ENCODE data around the gene RNF157. TPM values are rescaled to one million over a fixed set of nuclear protein-coding genes. Genes with fewer than 3 reads are reported as not detected.

Gene RNF157
- total RNA-seq, 1 experiment from 2014 or later: 0.86 TPM

GRCh38 chr17:76104896-76105231 lies 135.4 kb downstream of the RNF157 start:
- CTCF ChIA-PET: interaction anchor here (1.2 to 3.1 kb wide), 3 partner anchors 91 to 175 kb away, joined by 3 to 17 read pairs (median 5); no protein-coding TSS in a partner anchor
- H3K4me1 ChIP-seq (ENCODE audit: control insufficient read depth in 1 of 2, insufficient read depth in 2 of 2, low read length in 2 of 2): peaks cover 12 to 26% of the 10 kb centered on the region in 2 experiments
- peaks cover 26% of the 10 kb centered on the region for H3K79me2 ChIP-seq (ENCODE audit: insufficient read depth, low read length)
- H3K9me3 ChIP-seq (ENCODE audit: control insufficient read depth in 1 of 2, insufficient read depth in 1 of 2, low read depth in 1 of 2, low read length in 2 of 2): no peaks in the 10 kb centered on the region
- POLR2A ChIA-PET: interaction anchor here (1.3 to 2.6 kb wide), 4 partner anchors 10 to 166 kb away, joined by 3 to 10 read pairs (median 3); partner anchors contain the start of gene EVPL
- H4K20me1 ChIP-seq (ENCODE audit: insufficient read depth): no peaks in the 10 kb centered on the region
- intact Hi-C loops (cut with micrococcal nuclease): loop anchor here (5.0 to 10.0 kb wide), 2 partner anchors 78 to 200 kb away; partner anchors contain the start of genes EVPL and MRPL38
- RAD21 ChIA-PET (ENCODE audit: low non-redundant PET in 1 of 2, low total read pairs in 2 of 2, uncharacterized antibody in 2 of 2, unreplicated experiment in 2 of 2): no interaction called here
- no peak for ATAC-seq
- H3K4me3 ChIP-seq (replicated peaks in 1 of 2; ENCODE audit: low read depth in 1 of 2, low read length in 2 of 2): peak overlapping the region; percentile 78 to 95
- peak overlapping the region; percentile 77 for H3K9ac ChIP-seq (ENCODE audit: low read length)
- H3K9me2 ChIP-seq (ENCODE audit: insufficient read depth): no peaks in the 10 kb centered on the region
- H2AFZ ChIP-seq (ENCODE audit: low read depth, low read length, poor library complexity, severe bottlenecking): no peak overlapping the region
- no peak for DNase-seq (ENCODE audit: low read depth, low spot score)
- TF ChIP-seq EZH2phosphoT487 (IDR thresholded peaks at IDR 0.05; ENCODE audit: borderline replicate concordance) (no peak), EZH2 (IDR thresholded peaks at IDR 0.05) (no peak), ATF3 (IDR thresholded peaks at IDR 0.05) (no peak), ZNF274 (IDR thresholded peaks at IDR 0.05; ENCODE audit: low read depth, low read length) (no peak), JUND (IDR thresholded peaks at IDR 0.05) (no peak), EGR1 (IDR thresholded peaks at IDR 0.05; ENCODE audit: low read depth) (no peak), POLR2A (IDR thresholded peaks at IDR 0.05; ENCODE audit: borderline replicate concordance, extremely low read depth, insufficient read depth, insufficient read length) (no peak), MAX (IDR thresholded peaks at IDR 0.05) (no peak), FOSL1 (IDR thresholded peaks at IDR 0.05; ENCODE audit: low read depth) (no peak), POLR2AphosphoS5 (IDR thresholded peaks at IDR 0.05; ENCODE audit: low read depth, low read length) (no peak), CBX3 (IDR thresholded peaks at IDR 0.05; ENCODE audit: low read depth) (no peak), CEBPB (IDR thresholded peaks at IDR 0.05; ENCODE audit: low read depth) (no peak), ZBTB33 (IDR thresholded peaks at IDR 0.05; ENCODE audit: extremely low read depth, insufficient replicate concordance, low read length) (no peak), ELF1 (IDR thresholded peaks at IDR 0.05; ENCODE audit: borderline replicate concordance, low read depth) (no peak), ZFX (IDR thresholded peaks at IDR 0.05) (no peak), REST (IDR thresholded peaks at IDR 0.05; ENCODE audit: low read depth) (no peak), TCF7L2 (IDR thresholded peaks at IDR 0.05; ENCODE audit: borderline replicate concordance, extremely low read depth, insufficient read depth, insufficient read length) (no peak)
- peaks cover 14 to 18% of the 10 kb centered on the region in 2 experiments; a peak in 3 of 4 replicates for H3K36me3 ChIP-seq (ENCODE audit: control insufficient read depth in 1 of 2, insufficient read depth in 2 of 2, low read length in 2 of 2)
- H3K27ac ChIP-seq (ENCODE audit: low read depth, low read length): peak overlapping the region; percentile 89
- no peaks in the 10 kb centered on the region for H3K27me3 ChIP-seq (ENCODE audit: insufficient read depth, low read length)
- peak overlapping the region; percentile 85 for H3K4me2 ChIP-seq (ENCODE audit: low read length)
- BruUV-seq (replicated peaks): no TSS peak

All from HCT116 (cell line).